Fibroblast of the aortic adventitia (primary cell): ENCODE data around the gene ARMC9. TPM values are rescaled to one million over a fixed set of nuclear protein-coding genes. Genes with fewer than 3 reads are reported as not detected.

Source experiments
- DNase-seq: peaks from one replicate; pipeline ENCODE4 v3.0.0-alpha.2; 2010; ENCODE audit warnings: low read depth
- H3K4me3 ChIP-seq: 2 replicates; pipeline ENCODE4 v1.5.1; 2011; ENCODE audit warnings: low read depth, mild to moderate bottlenecking, control low read depth, low read length, moderate library complexity
- CTCF ChIP-seq: IDR thresholded peaks from 2 replicates; pipeline ENCODE4 v1.5.1; 2011; ENCODE audit warnings: mild to moderate bottlenecking, low read length, control low read depth, inconsistent platforms; ENCODE audit not compliant: insufficient read depth
- total RNA-seq: library from RNA; depleted of rRNA; stranded (reverse); fragments of >200 nt; gene quantifications from 2 replicates; pipeline ENCODE4 v1.2.3, GENCODE V29; 2012; ENCODE audit warnings: low replicate concordance

The ARMC9 gene
- total RNA-seq, 1 donor: 94.4 TPM

- TF ChIP-seq CTCF: no peak
- peak overlapping the region; percentile 66 for H3K4me3 ChIP-seq
Observed at GRCh38 chr2:231412618-231412963, 214.2 kb downstream of the ARMC9 start.

GRCh38 chr2:231413456-231413855 is 215.0 kb downstream of the ARMC9 start:
- no peak for DNase-seq
- H3K4me3 ChIP-seq: no peak overlapping the region

More at GRCh38 chr2:231412618-231412963, 214.2 kb downstream of the ARMC9 start:
- no peak for DNase-seq

GRCh38 chr2:231413921-231414476 is 215.6 kb downstream of the ARMC9 start:
- no peak for DNase-seq
- H3K4me3 ChIP-seq: no peak overlapping the region
- TF ChIP-seq CTCF: no peak

More at GRCh38 chr2:231413456-231413855, 215.0 kb downstream of the ARMC9 start:
- TF ChIP-seq CTCF: no peak

GRCh38 chr2:231415029-231415428 is 216.6 kb downstream of the ARMC9 start:
- no peak overlapping the region for H3K4me3 ChIP-seq
- no peak for TF ChIP-seq CTCF
- DNase-seq: no peak

- TF ChIP-seq CTCF: no peak
- no peak for DNase-seq
- no peak overlapping the region for H3K4me3 ChIP-seq
Observed at GRCh38 chr2:231418820-231419640, 220.6 kb downstream of the ARMC9 start.

- H3K4me3 ChIP-seq: no peak overlapping the region
- TF ChIP-seq CTCF: no peak
- no peak for DNase-seq
Observed at GRCh38 chr2:231421051-231421580, 222.7 kb downstream of the ARMC9 start.
